ENCODE measurements around the gene ZNF784. TPM values are rescaled to one million over a fixed set of nuclear protein-coding genes. Genes with fewer than 3 reads are reported as not detected.
A peak's percentile ranks its signal among the peaks of the same experiment; 100 is the strongest.

Gene ZNF784
- total and polyA plus RNA-seq, 2 of the 13 experiments (the other 11 are each of a cell fraction or from before 2014, with no cell fraction given), result 4.1 to 4.2 TPM

DNA sequence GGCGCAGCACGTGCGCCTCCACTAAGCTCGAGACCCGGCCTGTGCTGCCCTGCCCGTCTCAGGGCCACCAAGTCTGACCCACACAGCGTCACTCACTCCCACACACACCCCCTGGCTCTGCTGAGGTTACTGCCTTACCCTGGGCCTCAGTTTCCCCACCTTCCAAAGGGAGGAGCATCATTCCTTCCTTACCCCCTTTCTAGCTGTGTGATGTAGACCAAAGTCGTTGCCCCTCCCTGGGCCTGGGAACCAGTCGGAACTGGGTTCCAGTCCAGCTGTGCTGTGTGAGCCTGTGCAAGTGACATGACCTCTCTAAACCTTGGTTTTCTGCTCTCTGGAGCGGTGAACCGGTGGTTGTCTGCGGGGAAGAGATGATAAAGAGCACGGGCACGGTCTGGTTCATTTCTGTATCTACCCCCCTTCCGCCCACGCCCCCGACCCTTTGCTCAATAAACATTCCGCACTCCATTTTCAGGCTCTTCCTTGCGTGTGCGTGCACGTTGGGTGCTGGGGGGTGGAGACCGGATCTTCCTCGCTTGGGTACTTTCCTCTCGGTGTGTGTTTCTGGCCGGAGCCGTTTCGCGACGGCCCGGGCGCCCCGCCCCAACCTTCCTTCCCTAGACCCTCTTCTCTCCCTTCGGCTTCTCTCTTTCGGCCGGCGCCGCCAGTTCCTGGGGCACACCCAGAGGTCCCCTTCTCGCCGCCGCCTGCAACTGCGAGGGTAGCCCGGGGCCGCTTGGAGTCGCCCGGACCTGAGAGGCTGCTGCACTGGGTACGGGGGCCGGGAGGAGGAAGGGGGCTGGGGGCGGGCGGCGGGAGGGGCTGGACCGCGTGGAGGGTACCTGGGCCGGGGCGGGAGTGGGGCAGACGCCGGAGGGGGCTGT lies 18.9 kb upstream of the ZNF784 start, which contains the start of gene ZNF581 (continued):
- peak; percentile 77 for TF ChIP-seq ZBTB7B (CRISPR knock-in tag; IDR thresholded peaks at IDR 0.05)
- peak; percentile 66 for TF ChIP-seq ELF1 (CRISPR knock-in tag; IDR thresholded peaks at IDR 0.05)
- TF ChIP-seq PHF21A (CRISPR knock-in tag; IDR thresholded peaks at IDR 0.05), result peak; percentile 85; the same call in 1 of the 2 replicates
- TF ChIP-seq ISL2 (CRISPR knock-in tag; IDR thresholded peaks at IDR 0.05), result peak; percentile 62
- TF ChIP-seq HOXA3 (CRISPR knock-in tag; IDR thresholded peaks at IDR 0.05), result peak; percentile 77
- TF ChIP-seq, protein P1, sequence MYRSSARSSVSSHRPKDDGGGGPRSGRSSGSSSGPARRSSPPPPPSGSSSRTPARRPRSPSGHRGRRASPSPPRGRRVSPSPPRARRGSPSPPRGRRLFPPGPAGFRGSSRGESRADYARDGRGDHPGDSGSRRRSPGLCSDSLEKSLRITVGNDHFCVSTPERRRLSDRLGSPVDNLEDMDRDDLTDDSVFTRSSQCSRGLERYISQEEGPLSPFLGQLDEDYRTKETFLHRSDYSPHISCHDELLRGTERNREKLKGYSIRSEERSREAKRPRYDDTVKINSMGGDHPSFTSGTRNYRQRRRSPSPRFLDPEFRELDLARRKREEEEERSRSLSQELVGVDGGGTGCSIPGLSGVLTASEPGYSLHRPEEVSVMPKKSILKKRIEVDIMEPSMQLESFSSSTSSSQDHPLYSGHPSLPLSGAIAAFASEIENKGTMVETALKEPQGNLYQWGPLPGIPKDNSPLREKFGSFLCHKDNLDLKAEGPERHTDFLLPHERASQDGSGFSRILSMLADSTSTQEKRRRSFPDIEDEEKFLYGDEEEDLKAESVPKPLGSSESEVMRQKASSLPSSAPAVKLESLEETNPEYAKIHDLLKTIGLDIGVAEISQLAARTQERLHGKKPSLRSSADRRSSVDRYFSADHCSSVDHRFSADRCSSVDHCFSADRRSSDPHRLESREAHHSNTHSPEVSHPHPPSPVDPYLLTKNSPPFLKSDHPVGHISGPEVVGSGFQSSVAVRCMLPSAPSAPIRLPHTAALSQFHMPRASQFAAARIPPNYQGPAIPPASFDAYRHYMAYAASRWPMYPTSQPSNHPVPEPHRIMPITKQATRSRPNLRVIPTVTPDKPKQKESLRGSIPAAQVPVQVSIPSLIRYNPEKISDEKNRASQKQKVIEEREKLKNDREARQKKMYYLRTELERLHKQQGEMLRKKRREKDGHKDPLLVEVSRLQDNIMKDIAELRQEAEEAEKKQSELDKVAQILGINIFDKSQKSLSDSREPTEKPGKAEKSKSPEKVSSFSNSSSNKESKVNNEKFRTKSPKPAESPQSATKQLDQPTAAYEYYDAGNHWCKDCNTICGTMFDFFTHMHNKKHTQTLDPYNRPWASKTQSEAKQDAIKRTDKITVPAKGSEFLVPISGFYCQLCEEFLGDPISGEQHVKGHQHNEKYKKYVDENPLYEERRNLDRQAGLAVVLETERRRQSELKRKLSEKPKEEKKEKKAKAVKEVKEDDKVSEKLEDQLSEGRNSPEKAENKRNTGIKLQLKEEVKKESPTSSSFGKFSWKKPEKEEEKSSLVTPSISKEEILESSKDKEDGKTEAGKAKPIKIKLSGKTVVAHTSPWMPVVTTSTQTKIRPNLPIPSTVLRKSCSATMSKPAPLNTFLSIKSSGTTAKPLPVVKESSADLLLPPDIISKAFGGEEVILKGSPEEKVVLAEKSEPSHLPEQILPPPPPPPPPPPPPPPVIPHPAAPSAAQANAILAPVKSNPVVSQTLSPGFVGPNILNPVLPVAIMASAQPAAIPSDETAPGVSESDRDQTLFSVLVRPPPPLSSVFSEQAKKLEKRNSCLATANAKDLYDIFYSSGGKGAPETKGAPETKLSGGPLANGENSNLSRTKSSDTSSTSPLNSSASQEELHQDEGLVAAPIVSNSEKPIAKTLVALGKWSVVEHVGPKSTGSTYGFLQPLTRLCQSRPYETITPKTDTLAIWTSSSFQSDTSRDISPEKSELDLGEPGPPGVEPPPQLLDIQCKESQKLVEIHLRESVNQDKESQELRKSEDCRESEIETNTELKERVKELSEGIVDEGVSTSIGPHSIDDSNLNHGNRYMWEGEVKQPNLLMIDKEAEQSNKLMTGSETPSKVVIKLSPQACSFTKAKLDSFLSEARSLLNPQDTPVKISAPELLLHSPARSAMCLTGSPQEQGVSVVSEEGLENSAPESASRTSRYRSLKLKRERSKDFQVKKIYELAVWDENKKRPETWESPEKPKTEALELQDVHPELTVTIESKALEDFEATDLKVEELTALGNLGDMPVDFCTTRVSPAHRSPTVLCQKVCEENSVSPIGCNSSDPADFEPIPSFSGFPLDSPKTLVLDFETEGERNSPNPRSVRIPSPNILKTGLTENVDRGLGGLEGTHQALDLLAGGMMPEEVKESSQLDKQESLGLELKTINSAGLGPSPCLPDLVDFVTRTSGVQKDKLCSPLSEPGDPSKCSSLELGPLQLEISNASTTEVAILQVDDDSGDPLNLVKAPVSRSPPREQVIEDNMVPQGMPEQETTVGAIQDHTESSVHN (CRISPR knock-in tag; IDR thresholded peaks at IDR 0.05), result peak; percentile 99
- TF ChIP-seq, protein P2, sequence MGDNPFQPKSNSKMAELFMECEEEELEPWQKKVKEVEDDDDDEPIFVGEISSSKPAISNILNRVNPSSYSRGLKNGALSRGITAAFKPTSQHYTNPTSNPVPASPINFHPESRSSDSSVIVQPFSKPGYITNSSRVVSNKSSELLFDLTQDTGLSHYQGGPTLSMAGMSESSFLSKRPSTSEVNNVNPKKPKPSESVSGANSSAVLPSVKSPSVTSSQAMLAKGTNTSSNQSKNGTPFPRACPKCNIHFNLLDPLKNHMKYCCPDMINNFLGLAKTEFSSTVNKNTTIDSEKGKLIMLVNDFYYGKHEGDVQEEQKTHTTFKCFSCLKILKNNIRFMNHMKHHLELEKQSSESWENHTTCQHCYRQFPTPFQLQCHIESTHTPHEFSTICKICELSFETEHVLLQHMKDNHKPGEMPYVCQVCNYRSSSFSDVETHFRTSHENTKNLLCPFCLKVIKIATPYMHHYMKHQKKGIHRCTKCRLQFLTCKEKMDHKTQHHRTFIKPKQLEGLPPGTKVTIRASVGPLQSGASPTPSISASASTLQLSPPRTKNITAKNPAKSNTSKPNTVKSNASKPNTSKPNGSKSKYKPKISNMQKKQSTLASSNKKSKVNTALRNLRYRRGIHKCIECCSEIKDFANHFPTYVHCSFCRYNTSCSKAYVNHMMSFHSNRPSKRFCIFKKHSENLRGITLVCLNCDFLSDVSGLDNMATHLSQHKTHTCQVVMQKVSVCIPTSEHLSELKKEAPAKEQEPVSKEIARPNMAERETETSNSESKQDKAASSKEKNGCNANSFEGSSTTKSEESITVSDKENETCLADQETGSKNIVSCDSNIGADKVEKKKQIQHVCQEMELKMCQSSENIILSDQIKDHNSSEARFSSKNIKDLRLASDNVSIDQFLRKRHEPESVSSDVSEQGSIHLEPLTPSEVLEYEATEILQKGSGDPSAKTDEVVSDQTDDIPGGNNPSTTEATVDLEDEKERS (CRISPR knock-in tag; IDR thresholded peaks at IDR 0.05), result peak; percentile 33; the same call in 1 of the 2 replicates
- peak; percentile 52; the same call in 1 of the 2 replicates for TF ChIP-seq HOXA5 (CRISPR knock-in tag; IDR thresholded peaks at IDR 0.05)
- TF ChIP-seq ATM (IDR thresholded peaks at IDR 0.05; ENCODE audit: borderline replicate concordance), result no peak
- no peak for TF ChIP-seq CCDC6 (CRISPR knock-in tag; IDR thresholded peaks at IDR 0.05)
- TF ChIP-seq PAWR (CRISPR knock-in tag; IDR thresholded peaks at IDR 0.05; ENCODE audit: borderline replicate concordance), result no peak
- no peak for TF ChIP-seq ZNF20 (CRISPR knock-in tag; IDR thresholded peaks at IDR 0.05)
- TF ChIP-seq ZNF83 (CRISPR knock-in tag; IDR thresholded peaks at IDR 0.05; ENCODE audit: borderline replicate concordance), result no peak
- TF ChIP-seq SMAD3 (CRISPR knock-in tag; IDR thresholded peaks at IDR 0.05), result peak; percentile 64; the same call in 1 of the 2 replicates
- peak; percentile 68 for TF ChIP-seq GABPA (IDR thresholded peaks at IDR 0.05; ENCODE audit: low read depth, low read length)
- peak; percentile 90 for TF ChIP-seq GABPA (CRISPR knock-in tag; IDR thresholded peaks at IDR 0.05; ENCODE audit: low read depth)

Data from HepG2 (cell line).